CD4-positive, alpha-beta memory T cell (primary cell): ENCODE results near the gene ZNG1A. TPM values are rescaled to one million over a fixed set of nuclear protein-coding genes. Genes with fewer than 3 reads are reported as not detected.
A peak's percentile ranks its signal among the peaks of the same experiment; 100 is the strongest.
"Not testable (repeated sequence)": the region's sequence is repeated elsewhere in the genome, so short reads cannot be mapped to it uniquely, and the experiment has no call there.

Experiments
- CTCF ChIA-PET: fragments of 350-600 bp; sonication (Branson Sonifier 250); formaldehyde crosslinking; loops from one replicate; lab custom pipeline; 2021; ENCODE audit warnings: inconsistent platforms; ENCODE audit not compliant: partially characterized antibody; lab: Charles Lee
- POLR2A ChIA-PET: fragments of 350-600 bp; sonication (Branson Sonifier 250); formaldehyde crosslinking; loops from one replicate; lab custom pipeline; 2021; ENCODE audit not compliant: partially characterized antibody; lab: Charles Lee
- DNase-seq, 5 donors: peaks; one replicate each; pipeline versions ENCODE4 v3.0.0 to v3.0.0-alpha.2; 2020 to 2022; ENCODE audit warnings: mixed read lengths in 1 of 5
- H3K27ac ChIP-seq: one replicate; pipeline ENCODE4 v1.7.0; 2013; ENCODE audit warnings: low read depth, low read length
- H3K27me3 ChIP-seq: 2 replicates; pipeline ENCODE4 v1.7.0; 2013; ENCODE audit warnings: mild to moderate bottlenecking, low read length, moderate library complexity; ENCODE audit not compliant: insufficient read depth
- H3K36me3 ChIP-seq: 2 replicates; pipeline ENCODE4 v1.7.0; 2013; ENCODE audit warnings: mild to moderate bottlenecking, low read length, moderate library complexity; ENCODE audit not compliant: insufficient read depth
- H3K4me1 ChIP-seq: 2 replicates; pipeline ENCODE4 v1.7.0; 2013; ENCODE audit warnings: mild to moderate bottlenecking, low read length, moderate library complexity; ENCODE audit not compliant: insufficient read depth
- H3K4me3 ChIP-seq, 2 donors: one replicate each; pipeline ENCODE4 v1.7.0; 2013; ENCODE audit warnings: low read length in 2 of 2, mild to moderate bottlenecking in 1 of 2
- H3K9me3 ChIP-seq, 2 donors: one replicate each; pipeline ENCODE4 v1.7.0; 2013; ENCODE audit warnings: low read length in 2 of 2, control low read depth in 1 of 2; ENCODE audit not compliant: control insufficient read depth in 1 of 2
- H3K27ac Mint-ChIP-seq, 7 donors: one replicate each; pipeline ENCODE4 v1.8.0; 2020 to 2021; ENCODE audit warnings: mixed read lengths in 7 of 7, mild to moderate bottlenecking in 6 of 7, inconsistent platforms in 3 of 7, moderate library complexity in 3 of 7
- H3K27me3 Mint-ChIP-seq, 2 donors: one replicate each; pipeline ENCODE4 v1.8.0; 2020 to 2021; ENCODE audit warnings: mixed read lengths in 2 of 2
- H3K36me3 Mint-ChIP-seq, 2 donors: one replicate each; pipeline ENCODE4 v1.8.0; 2020 to 2021; ENCODE audit warnings: mixed read lengths in 2 of 2, inconsistent platforms in 1 of 2, mild to moderate bottlenecking in 1 of 2
- H3K4me1 Mint-ChIP-seq, 4 donors: one replicate each; pipeline ENCODE4 v1.8.0; 2020 to 2021; ENCODE audit warnings: mixed read lengths in 4 of 4, mild to moderate bottlenecking in 1 of 4
- H3K4me3 Mint-ChIP-seq, 8 donors: one replicate each; pipeline ENCODE4 v1.8.0; 2020 to 2021; ENCODE audit warnings: mixed read lengths in 8 of 8, mild to moderate bottlenecking in 7 of 8, moderate library complexity in 6 of 8, inconsistent platforms in 3 of 8
- H3K9me3 Mint-ChIP-seq, 8 donors: one replicate each; pipeline ENCODE4 v1.8.0; 2020 to 2021; ENCODE audit warnings: mixed read lengths in 8 of 8, mild to moderate bottlenecking in 5 of 8, inconsistent platforms in 3 of 8, moderate library complexity in 1 of 8
- intact Hi-C: fragments of 100-400 bp; cut with micrococcal nuclease; formaldehyde crosslinking; loops from one replicate; pipeline ENCODE4 v1.15.1; 2023
- polyA plus RNA-seq, 2 donors: library from polyadenylated mRNA; unstranded; fragments of 300-500 nt; fragmentation: Illumina TruSeq; gene quantifications; one replicate each; pipeline ENCODE4 v1.2.3, GENCODE V29; 2021
- total RNA-seq, 2 experiments: library from RNA; stranded (reverse); gene quantifications; one replicate each; pipeline ENCODE4 v1.2.3, GENCODE V29; 2021

The ZNG1A gene
- total and polyA plus RNA-seq, 4 experiments from 2014 or later: 17.3 to 34.8 (median 30.1) TPM

- H3K9me3 ChIP-seq, CTCF ChIA-PET, intact Hi-C loops, H3K4me3 ChIP-seq, H3K27me3 ChIP-seq, H3K36me3 Mint-ChIP-seq, H3K36me3 ChIP-seq, POLR2A ChIA-PET, H3K27ac ChIP-seq: not testable (repeated sequence)
- peak overlapping the region in 3 of 7 donors; percentile 29 to 65 (median 62) for H3K27ac Mint-ChIP-seq
- H3K4me3 Mint-ChIP-seq: peak overlapping the region; percentile 13 to 68 (median 35)
- H3K27me3 Mint-ChIP-seq: peaks cover 21 to 38% of the 10 kb centered on the region in 2 donors
- DNase-seq: peak in 1 of 5 donors; percentile 9
- H3K9me3 Mint-ChIP-seq: peaks cover 0 to 22% (median 0%) of the 10 kb centered on the region in 8 donors
- H3K4me1 Mint-ChIP-seq: peaks cover 8 to 26% (median 19%) of the 10 kb centered on the region in 4 donors
- H3K4me1 ChIP-seq: peaks cover 10% of the 10 kb centered on the region
These were observed 66.0 kb downstream of the ZNG1A start for GRCh38 chr9:112589-113467.

DNA sequence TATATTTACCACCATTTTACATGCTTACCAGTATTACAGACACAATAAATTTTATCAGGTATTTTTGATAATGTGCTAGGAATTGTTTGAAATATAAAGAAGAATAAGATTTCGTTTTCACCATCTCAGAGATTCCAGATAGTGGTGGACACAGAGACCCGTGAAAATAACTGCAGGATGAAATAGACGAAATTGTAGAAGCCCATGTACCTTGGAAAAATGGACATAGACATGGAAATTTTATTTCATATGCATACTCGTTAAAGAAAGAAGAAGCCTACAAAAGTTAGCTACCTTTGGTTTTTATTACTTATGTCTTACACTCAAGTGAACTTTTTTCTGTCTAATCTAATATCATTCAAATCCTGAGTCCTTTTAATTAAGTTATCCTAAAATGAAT lies 68.2 kb downstream of the ZNG1A start:
- intact Hi-C loops, H3K27ac ChIP-seq, H3K9me3 ChIP-seq, H3K4me3 ChIP-seq, H3K4me3 Mint-ChIP-seq, CTCF ChIA-PET, H3K27ac Mint-ChIP-seq, H3K27me3 ChIP-seq, H3K36me3 Mint-ChIP-seq, H3K36me3 ChIP-seq, H3K4me1 ChIP-seq, POLR2A ChIA-PET, DNase-seq: not testable (repeated sequence)
- Mint-ChIP-seq H3K9me3 (peaks cover 0 to 16% (median 0%) of the 10 kb centered on the region in 8 donors), H3K4me1 (peaks cover 6 to 16% (median 11%) of the 10 kb centered on the region in 4 donors), H3K27me3 (peaks cover 23 to 45% of the 10 kb centered on the region in 2 donors)

- Mint-ChIP-seq H3K9me3 (peaks cover 0 to 11% (median 0%) of the 10 kb centered on the region in 8 donors), H3K27ac (peak overlapping the region in 1 of 7 donors; percentile 22), H3K27me3 (peaks cover 17 to 39% of the 10 kb centered on the region in 2 donors)
- H3K4me3 Mint-ChIP-seq, H3K4me1 ChIP-seq, H3K9me3 ChIP-seq, H3K4me1 Mint-ChIP-seq, H3K27me3 ChIP-seq, H3K36me3 Mint-ChIP-seq, H3K27ac ChIP-seq, DNase-seq, intact Hi-C loops, H3K4me3 ChIP-seq, H3K36me3 ChIP-seq, POLR2A ChIA-PET, CTCF ChIA-PET: not testable (repeated sequence)
These were observed 69.3 kb downstream of the ZNG1A start for GRCh38 chr9:109540-109939.

DNA sequence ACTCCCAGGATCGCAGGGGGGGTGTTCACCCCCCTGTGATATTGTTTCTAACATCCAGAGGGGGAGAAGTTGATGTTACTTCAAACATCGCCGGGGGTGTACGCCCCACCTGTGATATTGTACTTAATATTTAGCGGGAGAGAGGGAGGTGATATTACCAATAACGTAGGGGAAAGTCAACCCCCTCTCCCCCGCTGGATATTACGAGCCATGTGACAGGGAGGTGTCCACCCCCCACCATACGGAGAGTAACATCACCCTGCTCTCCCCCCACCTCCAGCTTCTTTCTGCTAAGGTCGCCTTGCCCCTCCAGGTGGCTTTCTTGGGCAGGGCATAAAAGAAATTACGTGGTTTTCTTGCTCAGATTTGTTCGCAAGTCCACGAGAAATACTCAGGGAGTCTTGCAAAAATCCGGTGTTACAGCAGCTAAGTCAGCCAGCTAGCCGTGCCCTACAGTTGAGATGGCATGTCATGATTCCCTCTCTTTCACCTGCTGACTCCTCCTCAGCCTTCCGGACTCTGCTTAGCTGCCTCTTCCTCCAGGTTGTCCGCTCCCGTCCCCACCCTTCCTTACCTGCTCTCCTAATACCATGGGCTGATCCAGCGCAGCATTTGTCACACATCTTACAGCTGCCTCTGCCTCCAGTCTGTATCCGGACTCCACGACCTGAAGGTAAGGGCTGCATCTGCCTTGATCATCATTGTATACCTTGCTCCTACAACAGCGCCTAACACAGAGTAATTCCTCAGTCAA lies 69.9 kb downstream of the ZNG1A start:
- intact Hi-C loops, H3K4me3 Mint-ChIP-seq, H3K4me1 ChIP-seq, H3K36me3 ChIP-seq, H3K4me3 ChIP-seq, POLR2A ChIA-PET, H3K9me3 Mint-ChIP-seq, H3K27ac ChIP-seq, H3K27me3 ChIP-seq, CTCF ChIA-PET, H3K4me1 Mint-ChIP-seq, H3K36me3 Mint-ChIP-seq, H3K9me3 ChIP-seq: not testable (repeated sequence)
- Mint-ChIP-seq H3K27me3 (peaks cover 17 to 37% of the 10 kb centered on the region in 2 donors), H3K27ac (peak overlapping the region in 2 of 7 donors; percentile 22 to 32)
- peak in 1 of 5 donors; percentile 18 for DNase-seq

GRCh38 chr9:105991-106390 lies 72.9 kb downstream of the ZNG1A start:
- not testable (repeated sequence) for H3K27ac Mint-ChIP-seq, H3K9me3 ChIP-seq, H3K9me3 Mint-ChIP-seq

GRCh38 chr9:100430-100829 lies 78.4 kb downstream of the ZNG1A start:
- H3K36me3 ChIP-seq, H3K27me3 Mint-ChIP-seq, H3K9me3 Mint-ChIP-seq, intact Hi-C loops, H3K27ac ChIP-seq, H3K27ac Mint-ChIP-seq, H3K36me3 Mint-ChIP-seq, H3K4me1 Mint-ChIP-seq, DNase-seq, CTCF ChIA-PET, H3K27me3 ChIP-seq, H3K4me1 ChIP-seq, POLR2A ChIA-PET, H3K4me3 Mint-ChIP-seq, H3K9me3 ChIP-seq, H3K4me3 ChIP-seq: not testable (repeated sequence)

More at GRCh38 chr9:105991-106390, 72.9 kb downstream of the ZNG1A start:
- H3K4me3 ChIP-seq, H3K4me1 ChIP-seq, H3K27ac ChIP-seq, H3K36me3 Mint-ChIP-seq, intact Hi-C loops, POLR2A ChIA-PET, H3K27me3 ChIP-seq, H3K4me1 Mint-ChIP-seq, H3K36me3 ChIP-seq, H3K4me3 Mint-ChIP-seq, CTCF ChIA-PET: not testable (repeated sequence)
- DNase-seq: peak in 1 of 5 donors; percentile 17
- H3K27me3 Mint-ChIP-seq: peaks cover 14 to 31% of the 10 kb centered on the region in 2 donors

- H3K27ac ChIP-seq, CTCF ChIA-PET, H3K9me3 ChIP-seq, POLR2A ChIA-PET, H3K9me3 Mint-ChIP-seq, intact Hi-C loops, H3K36me3 Mint-ChIP-seq, H3K4me1 ChIP-seq, H3K27ac Mint-ChIP-seq, H3K27me3 Mint-ChIP-seq, DNase-seq, H3K4me3 Mint-ChIP-seq, H3K4me1 Mint-ChIP-seq, H3K27me3 ChIP-seq, H3K36me3 ChIP-seq, H3K4me3 ChIP-seq: not testable (repeated sequence)
These were observed 79.0 kb downstream of the ZNG1A start for GRCh38 chr9:99867-100266.
